ENCODE measurements around the gene NINJ1. TPM values are rescaled to one million over a fixed set of nuclear protein-coding genes. Genes with fewer than 3 reads are reported as not detected.

The NINJ1 gene
- total and polyA plus RNA-seq, 2 of the 13 experiments (the other 11 are each of a cell fraction or from before 2014, with no cell fraction given): 81.2 to 92.1 TPM

GRCh38 chr9:93095205-93096130, 38.6 kb downstream of the NINJ1 start (continued):
- TF ChIP-seq MXI1 (IDR thresholded peaks at IDR 0.05; ENCODE audit: borderline replicate concordance, low read depth, low read length): peak; percentile 32; the same call in 1 of the 3 replicates
- TF ChIP-seq IKZF4 (CRISPR knock-in tag; IDR thresholded peaks at IDR 0.05; ENCODE audit: borderline replicate concordance, low read depth, not compliant biosample characterization): no peak
- no peak for TF ChIP-seq LCORL (IDR thresholded peaks at IDR 0.05)
- TF ChIP-seq LCORL (CRISPR knock-in tag; IDR thresholded peaks at IDR 0.05): no peak; the same call in 1 of the 2 replicates
- no peak for TF ChIP-seq EED (CRISPR knock-in tag; IDR thresholded peaks at IDR 0.05)
- TF ChIP-seq HCFC1 (IDR thresholded peaks at IDR 0.05; ENCODE audit: low read depth, low read length): no peak
- TF ChIP-seq, protein P1, sequence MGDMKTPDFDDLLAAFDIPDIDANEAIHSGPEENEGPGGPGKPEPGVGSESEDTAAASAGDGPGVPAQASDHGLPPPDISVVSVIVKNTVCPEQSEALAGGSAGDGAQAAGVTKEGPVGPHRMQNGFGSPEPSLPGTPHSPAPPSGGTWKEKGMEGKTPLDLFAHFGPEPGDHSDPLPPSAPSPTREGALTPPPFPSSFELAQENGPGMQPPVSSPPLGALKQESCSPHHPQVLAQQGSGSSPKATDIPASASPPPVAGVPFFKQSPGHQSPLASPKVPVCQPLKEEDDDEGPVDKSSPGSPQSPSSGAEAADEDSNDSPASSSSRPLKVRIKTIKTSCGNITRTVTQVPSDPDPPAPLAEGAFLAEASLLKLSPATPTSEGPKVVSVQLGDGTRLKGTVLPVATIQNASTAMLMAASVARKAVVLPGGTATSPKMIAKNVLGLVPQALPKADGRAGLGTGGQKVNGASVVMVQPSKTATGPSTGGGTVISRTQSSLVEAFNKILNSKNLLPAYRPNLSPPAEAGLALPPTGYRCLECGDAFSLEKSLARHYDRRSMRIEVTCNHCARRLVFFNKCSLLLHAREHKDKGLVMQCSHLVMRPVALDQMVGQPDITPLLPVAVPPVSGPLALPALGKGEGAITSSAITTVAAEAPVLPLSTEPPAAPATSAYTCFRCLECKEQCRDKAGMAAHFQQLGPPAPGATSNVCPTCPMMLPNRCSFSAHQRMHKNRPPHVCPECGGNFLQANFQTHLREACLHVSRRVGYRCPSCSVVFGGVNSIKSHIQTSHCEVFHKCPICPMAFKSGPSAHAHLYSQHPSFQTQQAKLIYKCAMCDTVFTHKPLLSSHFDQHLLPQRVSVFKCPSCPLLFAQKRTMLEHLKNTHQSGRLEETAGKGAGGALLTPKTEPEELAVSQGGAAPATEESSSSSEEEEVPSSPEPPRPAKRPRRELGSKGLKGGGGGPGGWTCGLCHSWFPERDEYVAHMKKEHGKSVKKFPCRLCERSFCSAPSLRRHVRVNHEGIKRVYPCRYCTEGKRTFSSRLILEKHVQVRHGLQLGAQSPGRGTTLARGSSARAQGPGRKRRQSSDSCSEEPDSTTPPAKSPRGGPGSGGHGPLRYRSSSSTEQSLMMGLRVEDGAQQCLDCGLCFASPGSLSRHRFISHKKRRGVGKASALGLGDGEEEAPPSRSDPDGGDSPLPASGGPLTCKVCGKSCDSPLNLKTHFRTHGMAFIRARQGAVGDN (CRISPR knock-in tag; IDR thresholded peaks at IDR 0.05): peak; percentile 83
- peak; percentile 80 for TF ChIP-seq ZMAT3 (CRISPR knock-in tag; conservative IDR thresholded peaks at IDR 0.05)
- TF ChIP-seq SMARCC2 (IDR thresholded peaks at IDR 0.05): no peak
- TF ChIP-seq ZNF367 (CRISPR knock-in tag; IDR thresholded peaks at IDR 0.05; ENCODE audit: borderline replicate concordance): no peak
- TF ChIP-seq CENPX (CRISPR knock-in tag; IDR thresholded peaks at IDR 0.05): no peak
- peak; percentile 75 for TF ChIP-seq ZNF770 (CRISPR knock-in tag; IDR thresholded peaks at IDR 0.05)
- TF ChIP-seq, protein P2, sequence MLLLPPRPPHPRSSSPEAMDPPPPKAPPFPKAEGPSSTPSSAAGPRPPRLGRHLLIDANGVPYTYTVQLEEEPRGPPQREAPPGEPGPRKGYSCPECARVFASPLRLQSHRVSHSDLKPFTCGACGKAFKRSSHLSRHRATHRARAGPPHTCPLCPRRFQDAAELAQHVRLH (CRISPR knock-in tag; IDR thresholded peaks at IDR 0.05; ENCODE audit: borderline replicate concordance, low read depth): no peak
- no peak for TF ChIP-seq ZIK1 (CRISPR knock-in tag; IDR thresholded peaks at IDR 0.05; ENCODE audit: borderline replicate concordance, low read depth)
- TF ChIP-seq NKX3-1 (CRISPR knock-in tag; IDR thresholded peaks at IDR 0.05): no peak
- TF ChIP-seq ZNF775 (CRISPR knock-in tag; IDR thresholded peaks at IDR 0.05; ENCODE audit: borderline replicate concordance): no peak
- TF ChIP-seq ZZZ3 (CRISPR knock-in tag; IDR thresholded peaks at IDR 0.05; ENCODE audit: borderline replicate concordance): no peak; the same call in 1 of the 2 replicates
- peak; percentile 27 for TF ChIP-seq RBM39 (IDR thresholded peaks at IDR 0.05; ENCODE audit: low read depth, low read length, poor library complexity, severe bottlenecking)
- peak; percentile 69; the same call in 1 of the 2 replicates for TF ChIP-seq KLF12 (CRISPR knock-in tag; IDR thresholded peaks at IDR 0.05; ENCODE audit: borderline replicate concordance)
- 0 out of 2 replicates have a peak, but pooled peaks have one; percentile 27 for TF ChIP-seq HOXD1 (CRISPR knock-in tag; IDR thresholded peaks at IDR 0.05)
